ENCODE measurements around the gene WNT6. TPM values are rescaled to one million over a fixed set of nuclear protein-coding genes. Genes with fewer than 3 reads are reported as not detected.
A peak's percentile ranks its signal among the peaks of the same experiment; 100 is the strongest.

WNT6 gene
- total and polyA plus RNA-seq, 4 donors: 1.6 to 9.7 (median 4.1) TPM

DNA sequence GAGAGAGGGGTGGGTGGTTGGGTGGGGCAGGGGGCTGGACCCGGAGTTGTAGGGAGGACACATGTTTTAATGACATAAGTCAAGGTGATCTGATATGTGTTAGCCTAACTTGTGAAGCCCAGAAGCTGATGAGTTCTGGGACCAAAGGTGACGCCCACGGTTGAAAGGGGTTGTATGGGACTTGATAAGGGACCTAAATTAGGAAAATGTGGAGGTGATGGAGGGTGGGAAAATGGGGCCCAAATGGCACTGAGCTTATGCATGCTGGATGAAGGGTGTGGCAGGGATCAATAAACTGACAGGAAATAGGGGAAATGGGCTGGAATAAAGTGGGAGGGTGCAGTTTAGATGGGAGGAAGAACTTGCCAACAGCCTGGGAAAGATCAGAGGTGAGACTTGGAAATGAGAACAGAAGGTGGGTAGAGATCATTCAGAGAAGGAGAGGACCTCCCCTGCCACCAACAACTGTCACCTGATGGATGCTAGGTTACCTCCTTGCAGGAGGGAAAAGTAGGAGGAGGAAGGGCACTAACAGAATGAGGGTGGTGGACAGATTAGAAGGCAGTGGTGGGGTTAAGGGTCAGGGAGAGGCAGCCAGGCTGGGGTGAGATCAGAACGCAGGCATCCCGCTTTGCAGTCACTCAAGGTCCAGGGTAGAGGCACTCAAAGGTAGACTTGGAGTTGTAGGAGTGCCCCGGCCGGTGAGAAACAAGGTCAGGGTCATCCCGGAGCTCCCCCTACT is 36.3 kb downstream of the WNT6 start:
- Histone ChIP-seq H3K4me1 (ENCODE audit: control insufficient read depth, insufficient read depth, low read length) (peaks cover 39% of the 10 kb centered on the region), H3K27me3 (ENCODE audit: control insufficient read depth, insufficient read depth, low read length) (peaks cover 93% of the 10 kb centered on the region)
- 36% methylated on average over 5 of the region's 8 CpGs for WGBS (ENCODE audit: insufficient coverage)

DNA sequence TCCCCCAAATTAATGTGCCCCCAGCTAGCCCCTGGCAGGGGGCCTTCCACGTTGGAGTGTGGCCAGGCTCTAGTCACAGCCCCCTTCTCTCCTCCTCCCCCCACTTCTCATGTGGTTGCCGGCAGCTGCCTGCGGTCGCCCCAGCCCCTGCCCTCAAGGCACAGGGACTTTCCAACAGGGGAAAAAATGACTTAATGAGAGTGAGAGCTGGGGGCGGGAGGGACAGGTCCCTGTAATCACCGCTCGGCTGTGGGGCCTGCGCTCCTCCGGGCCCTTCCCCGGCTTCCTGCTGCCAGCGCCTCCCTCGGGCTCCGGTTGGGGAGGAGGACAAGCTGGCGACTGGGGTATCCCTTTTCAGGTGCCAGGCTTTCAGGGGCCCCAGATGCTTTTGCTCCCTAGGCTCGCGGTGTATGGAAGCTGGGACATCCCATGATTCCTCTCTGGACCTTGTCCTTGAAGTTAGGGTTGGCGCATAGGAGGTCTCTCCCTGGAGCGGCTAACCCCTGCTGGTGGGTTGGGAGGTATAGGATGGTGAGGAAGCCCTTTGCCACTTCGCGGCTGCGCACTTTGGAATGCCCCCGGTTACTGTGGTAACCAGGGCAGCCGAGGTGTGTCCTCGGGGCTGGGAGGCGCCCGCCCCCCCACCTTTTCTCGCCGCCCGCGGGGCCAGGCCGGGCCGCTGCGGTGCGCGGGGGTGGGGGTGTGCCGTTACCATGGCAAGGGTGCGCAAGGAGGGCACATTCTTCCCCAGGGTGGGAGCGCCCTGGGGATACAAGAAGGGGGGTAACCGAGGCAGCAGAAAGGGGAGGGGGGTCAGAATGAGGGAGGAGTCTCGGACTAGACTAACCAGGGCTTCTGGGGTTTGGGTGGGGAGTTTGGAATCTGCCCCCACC is 37.1 kb downstream of the WNT6 start:
- Histone ChIP-seq H3K4me3 (ENCODE audit: low read depth, low read length) (no peak overlapping the region), H3K36me3 (ENCODE audit: control insufficient read depth, insufficient read depth, low read length) (no peaks in the 10 kb centered on the region), H3K27me3 (ENCODE audit: control insufficient read depth, insufficient read depth, low read length) (peaks cover 92% of the 10 kb centered on the region), H3K9me3 (ENCODE audit: control insufficient read depth, insufficient read depth, low read length) (no peaks in the 10 kb centered on the region), H3K4me1 (ENCODE audit: control insufficient read depth, insufficient read depth, low read length) (peaks cover 39% of the 10 kb centered on the region), H3K27ac (ENCODE audit: low read depth, low read length) (no peak overlapping the region)
- DNase-seq (ENCODE audit: low read depth in 4 of 6, low spot score in 6 of 6): peak in 2 of 6 donors; percentile 54 to 78
- 4% methylated on average over 35 of the region's 40 CpGs for WGBS (ENCODE audit: insufficient coverage)

More for the DNA sequence above, 36.3 kb downstream of the WNT6 start:
- Histone ChIP-seq H3K36me3 (ENCODE audit: control insufficient read depth, insufficient read depth, low read length) (no peaks in the 10 kb centered on the region), H3K4me3 (ENCODE audit: low read depth, low read length) (no peak overlapping the region), H3K9me3 (ENCODE audit: control insufficient read depth, insufficient read depth, low read length) (no peaks in the 10 kb centered on the region), H3K27ac (ENCODE audit: low read depth, low read length) (no peak overlapping the region)
- DNase-seq (ENCODE audit: low read depth in 4 of 6, low spot score in 6 of 6): no peak

DNA sequence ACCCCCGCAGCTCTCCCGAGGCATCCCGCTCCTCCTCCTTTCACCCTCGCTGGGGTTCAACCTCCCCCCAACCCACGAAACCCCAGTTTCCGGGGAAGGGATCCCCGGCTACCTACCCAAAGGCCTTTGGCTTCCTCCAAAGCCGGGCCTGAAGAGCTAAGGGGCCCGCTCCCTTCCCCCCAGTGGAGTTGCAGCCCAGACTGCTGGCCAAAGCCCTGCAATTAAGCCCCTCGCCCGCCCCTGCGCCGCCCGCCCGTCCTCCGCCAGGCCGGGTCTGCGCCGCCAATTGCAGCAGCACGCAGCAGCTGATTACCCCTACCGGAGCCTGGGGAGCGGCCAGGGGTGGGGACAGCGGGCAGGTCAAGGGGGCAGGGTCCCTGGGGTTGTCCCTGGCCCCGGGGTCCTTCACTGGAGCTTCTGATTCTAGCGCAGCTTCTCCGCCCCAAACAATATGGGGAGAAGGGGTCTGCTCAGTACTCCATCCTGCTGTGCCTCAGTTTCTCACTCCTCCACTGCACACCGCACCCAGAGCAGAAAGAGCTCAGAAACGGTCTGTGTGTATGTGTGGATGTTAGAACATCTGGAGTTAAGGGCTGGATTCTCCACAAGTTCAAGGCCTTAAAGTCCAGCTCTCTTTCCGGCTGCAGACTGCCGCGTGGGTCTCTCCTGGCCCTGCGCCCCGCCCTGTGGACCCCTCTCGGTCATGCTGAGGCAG is 37.9 kb downstream of the WNT6 start:
- H3K36me3 ChIP-seq (ENCODE audit: control insufficient read depth, insufficient read depth, low read length): no peaks in the 10 kb centered on the region
- DNase-seq (ENCODE audit: low read depth in 4 of 6, low spot score in 6 of 6): no peak
- no peak overlapping the region for H3K4me3 ChIP-seq (ENCODE audit: low read depth, low read length)
- peaks cover 34% of the 10 kb centered on the region for H3K4me1 ChIP-seq (ENCODE audit: control insufficient read depth, insufficient read depth, low read length)
- H3K27ac ChIP-seq (ENCODE audit: low read depth, low read length): no peak overlapping the region
- WGBS (ENCODE audit: insufficient coverage): 2% methylated on average over 28 of the region's 34 CpGs
- no peaks in the 10 kb centered on the region for H3K9me3 ChIP-seq (ENCODE audit: control insufficient read depth, insufficient read depth, low read length)
- H3K27me3 ChIP-seq (ENCODE audit: control insufficient read depth, insufficient read depth, low read length): peaks cover 94% of the 10 kb centered on the region

GRCh38 chr2:218898109-218898878 is 38.7 kb downstream of the WNT6 start:
- 2% methylated on average over 43 of the region's 52 CpGs for WGBS (ENCODE audit: insufficient coverage)
- peaks cover 92% of the 10 kb centered on the region for H3K27me3 ChIP-seq (ENCODE audit: control insufficient read depth, insufficient read depth, low read length)
- H3K4me3 ChIP-seq (ENCODE audit: low read depth, low read length): peak overlapping the region; percentile 10
- peaks cover 28% of the 10 kb centered on the region for H3K4me1 ChIP-seq (ENCODE audit: control insufficient read depth, insufficient read depth, low read length)
- H3K27ac ChIP-seq (ENCODE audit: low read depth, low read length): no peak overlapping the region
- peak in 2 of 6 donors; percentile 72 to 73 for DNase-seq (ENCODE audit: low read depth in 4 of 6, low spot score in 6 of 6)
- no peaks in the 10 kb centered on the region for H3K36me3 ChIP-seq (ENCODE audit: control insufficient read depth, insufficient read depth, low read length)
- no peaks in the 10 kb centered on the region for H3K9me3 ChIP-seq (ENCODE audit: control insufficient read depth, insufficient read depth, low read length)

GRCh38 chr2:218899147-218899546 is 39.5 kb downstream of the WNT6 start:
- Histone ChIP-seq H3K27me3 (ENCODE audit: control insufficient read depth, insufficient read depth, low read length) (peaks cover 84% of the 10 kb centered on the region), H3K9me3 (ENCODE audit: control insufficient read depth, insufficient read depth, low read length) (no peaks in the 10 kb centered on the region), H3K4me3 (ENCODE audit: low read depth, low read length) (no peak overlapping the region), H3K36me3 (ENCODE audit: control insufficient read depth, insufficient read depth, low read length) (no peaks in the 10 kb centered on the region), H3K4me1 (ENCODE audit: control insufficient read depth, insufficient read depth, low read length) (peaks cover 23% of the 10 kb centered on the region), H3K27ac (ENCODE audit: low read depth, low read length) (no peak overlapping the region)
- no peak for DNase-seq (ENCODE audit: low read depth in 4 of 6, low spot score in 6 of 6)
- WGBS (ENCODE audit: insufficient coverage): 25% methylated on average over 8 of the region's 12 CpGs

DNA sequence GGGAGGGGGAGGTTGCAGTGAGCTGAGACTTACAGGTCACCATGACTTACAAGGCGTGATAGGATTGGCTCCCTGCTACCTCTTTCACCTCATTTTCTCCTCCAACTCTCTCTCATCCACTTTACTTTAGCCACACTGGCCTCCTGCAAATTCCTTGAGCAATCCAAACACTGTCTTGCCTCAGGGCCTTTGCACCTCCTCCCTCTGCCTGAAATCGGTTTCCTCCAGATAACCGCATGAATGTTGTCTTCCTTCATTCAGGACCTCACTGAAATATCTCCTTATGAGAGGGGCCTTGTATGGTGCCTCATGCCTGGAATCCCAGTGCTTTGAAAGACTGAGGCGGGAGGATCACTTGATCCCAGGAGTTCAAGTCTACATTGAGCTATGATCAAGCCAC is 42.8 kb downstream of the WNT6 start:
- Histone ChIP-seq H3K4me3 (ENCODE audit: low read depth, low read length) (no peak overlapping the region), H3K9me3 (ENCODE audit: control insufficient read depth, insufficient read depth, low read length) (no peaks in the 10 kb centered on the region), H3K36me3 (ENCODE audit: control insufficient read depth, insufficient read depth, low read length) (no peaks in the 10 kb centered on the region), H3K27ac (ENCODE audit: low read depth, low read length) (no peak overlapping the region), H3K27me3 (ENCODE audit: control insufficient read depth, insufficient read depth, low read length) (peaks cover 69% of the 10 kb centered on the region), H3K4me1 (ENCODE audit: control insufficient read depth, insufficient read depth, low read length) (peaks cover 12% of the 10 kb centered on the region)
- 80% methylated on average over 4 of the region's 4 CpGs for WGBS (ENCODE audit: insufficient coverage)
- no peak for DNase-seq (ENCODE audit: low read depth in 4 of 6, low spot score in 6 of 6)

DNA sequence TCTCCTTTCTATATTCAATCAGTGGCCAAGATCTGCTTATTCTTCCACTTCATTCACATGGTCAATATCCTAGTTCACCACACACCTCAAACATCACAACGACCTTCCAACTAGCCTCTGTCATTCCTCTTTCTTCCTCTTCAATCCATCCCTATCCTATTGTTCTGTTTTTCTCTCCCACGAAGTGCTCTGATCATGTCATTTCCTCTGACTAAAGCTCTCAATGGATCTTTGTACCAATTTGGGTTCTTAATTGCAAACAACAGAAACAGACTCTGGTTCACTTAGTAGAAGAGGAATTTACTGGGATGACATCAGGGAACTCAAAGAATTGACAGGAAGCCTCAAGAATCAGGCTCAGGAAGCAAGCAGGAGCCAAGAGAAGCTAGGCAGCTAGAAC is 44.6 kb downstream of the WNT6 start:
- DNase-seq (ENCODE audit: low read depth in 4 of 6, low spot score in 6 of 6): no peak
- Histone ChIP-seq H3K4me3 (ENCODE audit: low read depth, low read length) (no peak overlapping the region), H3K27me3 (ENCODE audit: control insufficient read depth, insufficient read depth, low read length) (peaks cover 52% of the 10 kb centered on the region), H3K36me3 (ENCODE audit: control insufficient read depth, insufficient read depth, low read length) (no peaks in the 10 kb centered on the region), H3K4me1 (ENCODE audit: control insufficient read depth, insufficient read depth, low read length) (peaks cover 9% of the 10 kb centered on the region), H3K27ac (ENCODE audit: low read depth, low read length) (no peak overlapping the region), H3K9me3 (ENCODE audit: control insufficient read depth, insufficient read depth, low read length) (no peaks in the 10 kb centered on the region)
- 26% methylated on average over 1 of the region's 2 CpGs for WGBS (ENCODE audit: insufficient coverage)

- peaks cover 18% of the 10 kb centered on the region for H3K27me3 ChIP-seq (ENCODE audit: control insufficient read depth, insufficient read depth, low read length)
- H3K4me3 ChIP-seq (ENCODE audit: low read depth, low read length): peak overlapping the region; percentile 60
- WGBS (ENCODE audit: insufficient coverage): 1% methylated on average over 48 of the region's 58 CpGs
- no peak overlapping the region for H3K27ac ChIP-seq (ENCODE audit: low read depth, low read length)
- no peaks in the 10 kb centered on the region for H3K9me3 ChIP-seq (ENCODE audit: control insufficient read depth, insufficient read depth, low read length)
- H3K36me3 ChIP-seq (ENCODE audit: control insufficient read depth, insufficient read depth, low read length): no peaks in the 10 kb centered on the region
- peaks cover 12% of the 10 kb centered on the region for H3K4me1 ChIP-seq (ENCODE audit: control insufficient read depth, insufficient read depth, low read length)
- peak; percentile 75 to 98 (median 84) for DNase-seq (ENCODE audit: low read depth in 4 of 6, low spot score in 6 of 6)
Measured at GRCh38 chr2:218908721-218909619, 49.4 kb downstream of the WNT6 start.

Data from spinal cord (tissue), 10 donors.